HEK293 (cell line): ENCODE results near the gene ZBTB22.

Source experiments
- REPIN1 ChIP-seq: fragments of 450-650 bp; formaldehyde crosslinking; IDR thresholded peaks from 2 replicates; pipeline ENCODE4 v1.5.1; 2017; ENCODE audit warnings: missing biosample characterization, missing genetic modification characterization, low read depth
- ZNF629 ChIP-seq: fragments of 450-650 bp; formaldehyde crosslinking; IDR thresholded peaks from 2 replicates; pipeline ENCODE4 v1.5.1; 2017; ENCODE audit warnings: missing biosample characterization, missing genetic modification characterization

- TF ChIP-seq REPIN1 (tag by site-specific recombination): no peak
- TF ChIP-seq ZNF629 (tag by site-specific recombination): no peak
These were observed 38.8 kb upstream of the ZBTB22 start for GRCh38 chr6:33356295-33356694.
